ENCODE results near the gene HIVEP1.

DNA sequence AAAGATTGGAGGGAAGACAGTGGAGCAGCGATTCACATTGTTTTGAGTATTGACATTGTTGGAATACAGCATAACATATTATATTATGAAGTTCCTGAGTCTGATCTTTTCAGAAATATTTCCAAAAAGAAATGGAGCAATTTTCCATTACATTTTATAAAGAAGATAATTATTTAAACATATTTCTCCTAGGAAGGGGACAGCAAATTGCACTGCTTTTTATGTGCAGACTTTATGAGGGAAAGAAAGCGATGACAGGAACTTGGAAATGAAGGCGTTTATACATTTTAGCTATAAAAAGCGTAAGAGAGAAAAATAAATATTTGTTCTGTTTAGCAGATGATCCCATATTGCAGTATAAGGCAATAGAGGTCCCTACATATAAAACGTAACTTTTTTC is 161.1 kb downstream of the HIVEP1 start:
- TF ChIP-seq, protein P1, sequence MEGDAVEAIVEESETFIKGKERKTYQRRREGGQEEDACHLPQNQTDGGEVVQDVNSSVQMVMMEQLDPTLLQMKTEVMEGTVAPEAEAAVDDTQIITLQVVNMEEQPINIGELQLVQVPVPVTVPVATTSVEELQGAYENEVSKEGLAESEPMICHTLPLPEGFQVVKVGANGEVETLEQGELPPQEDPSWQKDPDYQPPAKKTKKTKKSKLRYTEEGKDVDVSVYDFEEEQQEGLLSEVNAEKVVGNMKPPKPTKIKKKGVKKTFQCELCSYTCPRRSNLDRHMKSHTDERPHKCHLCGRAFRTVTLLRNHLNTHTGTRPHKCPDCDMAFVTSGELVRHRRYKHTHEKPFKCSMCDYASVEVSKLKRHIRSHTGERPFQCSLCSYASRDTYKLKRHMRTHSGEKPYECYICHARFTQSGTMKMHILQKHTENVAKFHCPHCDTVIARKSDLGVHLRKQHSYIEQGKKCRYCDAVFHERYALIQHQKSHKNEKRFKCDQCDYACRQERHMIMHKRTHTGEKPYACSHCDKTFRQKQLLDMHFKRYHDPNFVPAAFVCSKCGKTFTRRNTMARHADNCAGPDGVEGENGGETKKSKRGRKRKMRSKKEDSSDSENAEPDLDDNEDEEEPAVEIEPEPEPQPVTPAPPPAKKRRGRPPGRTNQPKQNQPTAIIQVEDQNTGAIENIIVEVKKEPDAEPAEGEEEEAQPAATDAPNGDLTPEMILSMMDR (IDR thresholded peaks at IDR 0.05): no peak
- no peak for TF ChIP-seq ZFX (IDR thresholded peaks at IDR 0.05; ENCODE audit: borderline replicate concordance)
